ENCODE data around the gene KRT86.

- TF ChIP-seq NFRKB (IDR thresholded peaks at IDR 0.05) (no peak), ARNT (IDR thresholded peaks at IDR 0.05) (no peak), SP1 (IDR thresholded peaks at IDR 0.05) (no peak), FOXA1 (IDR thresholded peaks at IDR 0.05) (no peak), BHLHE40 (IDR thresholded peaks at IDR 0.05; ENCODE audit: borderline replicate concordance) (no peak)
Measured at GRCh38 chr12:52313461-52313860, 39.0 kb downstream of the KRT86 start.
